ENCODE measurements around the gene CRIM1.

DNA sequence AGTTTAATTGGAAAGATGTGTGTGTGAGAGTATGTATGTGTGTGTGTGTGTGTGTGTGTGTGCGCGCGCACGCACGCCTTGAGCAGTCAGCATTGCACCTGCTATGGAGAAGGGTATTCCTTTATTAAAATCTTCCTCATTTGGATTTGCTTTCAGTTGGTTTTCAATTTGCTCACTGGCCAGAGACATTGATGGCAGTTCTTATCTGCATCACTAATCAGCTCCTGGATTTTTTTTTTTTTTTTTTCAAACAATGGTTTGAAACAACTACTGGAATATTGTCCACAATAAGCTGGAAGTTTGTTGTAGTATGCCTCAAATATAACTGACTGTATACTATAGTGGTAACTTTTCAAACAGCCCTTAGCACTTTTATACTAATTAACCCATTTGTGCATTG lies 194.4 kb downstream of the CRIM1 start:
- TF ChIP-seq, protein P1, sequence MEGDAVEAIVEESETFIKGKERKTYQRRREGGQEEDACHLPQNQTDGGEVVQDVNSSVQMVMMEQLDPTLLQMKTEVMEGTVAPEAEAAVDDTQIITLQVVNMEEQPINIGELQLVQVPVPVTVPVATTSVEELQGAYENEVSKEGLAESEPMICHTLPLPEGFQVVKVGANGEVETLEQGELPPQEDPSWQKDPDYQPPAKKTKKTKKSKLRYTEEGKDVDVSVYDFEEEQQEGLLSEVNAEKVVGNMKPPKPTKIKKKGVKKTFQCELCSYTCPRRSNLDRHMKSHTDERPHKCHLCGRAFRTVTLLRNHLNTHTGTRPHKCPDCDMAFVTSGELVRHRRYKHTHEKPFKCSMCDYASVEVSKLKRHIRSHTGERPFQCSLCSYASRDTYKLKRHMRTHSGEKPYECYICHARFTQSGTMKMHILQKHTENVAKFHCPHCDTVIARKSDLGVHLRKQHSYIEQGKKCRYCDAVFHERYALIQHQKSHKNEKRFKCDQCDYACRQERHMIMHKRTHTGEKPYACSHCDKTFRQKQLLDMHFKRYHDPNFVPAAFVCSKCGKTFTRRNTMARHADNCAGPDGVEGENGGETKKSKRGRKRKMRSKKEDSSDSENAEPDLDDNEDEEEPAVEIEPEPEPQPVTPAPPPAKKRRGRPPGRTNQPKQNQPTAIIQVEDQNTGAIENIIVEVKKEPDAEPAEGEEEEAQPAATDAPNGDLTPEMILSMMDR (conservative IDR thresholded peaks at IDR 0.05) = no peak
- TF ChIP-seq EZH2 (IDR thresholded peaks at IDR 0.05; ENCODE audit: low read depth) = no peak

All from PC-9 (cell line).